Coronary artery (tissue), 2 donors: ENCODE measurements around the gene C5AR2.

Source experiments
- DNase-seq: peaks from one replicate; pipeline ENCODE4 v3.0.0-alpha.2; 2017; ENCODE audit warnings: low spot score
- H3K27ac ChIP-seq, 2 donors: fragments of 200-600 bp; sonication (generic); one replicate each; pipeline ENCODE4 v1.5.1; 2016 to 2019
- H3K4me3 ChIP-seq: fragments of 200-600 bp; sonication (generic); 2 replicates; pipeline ENCODE4 v1.5.1; 2016; ENCODE audit warnings: mild to moderate bottlenecking, moderate library complexity
- TF ChIP-seq, protein P1 (sequence below): fragments of 200-600 bp; sonication (generic); IDR thresholded peaks from one replicate; pipeline ENCODE4 v1.5.1; 2019; ENCODE audit warnings: antibody characterized with exemption

C5AR2 gene

GRCh38 chr19:47374876-47375693 lies 43.1 kb downstream of the C5AR2 start:
- DNase-seq: no peak
- H3K4me3 ChIP-seq: no peak overlapping the region
- TF ChIP-seq, protein P1, sequence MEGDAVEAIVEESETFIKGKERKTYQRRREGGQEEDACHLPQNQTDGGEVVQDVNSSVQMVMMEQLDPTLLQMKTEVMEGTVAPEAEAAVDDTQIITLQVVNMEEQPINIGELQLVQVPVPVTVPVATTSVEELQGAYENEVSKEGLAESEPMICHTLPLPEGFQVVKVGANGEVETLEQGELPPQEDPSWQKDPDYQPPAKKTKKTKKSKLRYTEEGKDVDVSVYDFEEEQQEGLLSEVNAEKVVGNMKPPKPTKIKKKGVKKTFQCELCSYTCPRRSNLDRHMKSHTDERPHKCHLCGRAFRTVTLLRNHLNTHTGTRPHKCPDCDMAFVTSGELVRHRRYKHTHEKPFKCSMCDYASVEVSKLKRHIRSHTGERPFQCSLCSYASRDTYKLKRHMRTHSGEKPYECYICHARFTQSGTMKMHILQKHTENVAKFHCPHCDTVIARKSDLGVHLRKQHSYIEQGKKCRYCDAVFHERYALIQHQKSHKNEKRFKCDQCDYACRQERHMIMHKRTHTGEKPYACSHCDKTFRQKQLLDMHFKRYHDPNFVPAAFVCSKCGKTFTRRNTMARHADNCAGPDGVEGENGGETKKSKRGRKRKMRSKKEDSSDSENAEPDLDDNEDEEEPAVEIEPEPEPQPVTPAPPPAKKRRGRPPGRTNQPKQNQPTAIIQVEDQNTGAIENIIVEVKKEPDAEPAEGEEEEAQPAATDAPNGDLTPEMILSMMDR: no peak

DNA sequence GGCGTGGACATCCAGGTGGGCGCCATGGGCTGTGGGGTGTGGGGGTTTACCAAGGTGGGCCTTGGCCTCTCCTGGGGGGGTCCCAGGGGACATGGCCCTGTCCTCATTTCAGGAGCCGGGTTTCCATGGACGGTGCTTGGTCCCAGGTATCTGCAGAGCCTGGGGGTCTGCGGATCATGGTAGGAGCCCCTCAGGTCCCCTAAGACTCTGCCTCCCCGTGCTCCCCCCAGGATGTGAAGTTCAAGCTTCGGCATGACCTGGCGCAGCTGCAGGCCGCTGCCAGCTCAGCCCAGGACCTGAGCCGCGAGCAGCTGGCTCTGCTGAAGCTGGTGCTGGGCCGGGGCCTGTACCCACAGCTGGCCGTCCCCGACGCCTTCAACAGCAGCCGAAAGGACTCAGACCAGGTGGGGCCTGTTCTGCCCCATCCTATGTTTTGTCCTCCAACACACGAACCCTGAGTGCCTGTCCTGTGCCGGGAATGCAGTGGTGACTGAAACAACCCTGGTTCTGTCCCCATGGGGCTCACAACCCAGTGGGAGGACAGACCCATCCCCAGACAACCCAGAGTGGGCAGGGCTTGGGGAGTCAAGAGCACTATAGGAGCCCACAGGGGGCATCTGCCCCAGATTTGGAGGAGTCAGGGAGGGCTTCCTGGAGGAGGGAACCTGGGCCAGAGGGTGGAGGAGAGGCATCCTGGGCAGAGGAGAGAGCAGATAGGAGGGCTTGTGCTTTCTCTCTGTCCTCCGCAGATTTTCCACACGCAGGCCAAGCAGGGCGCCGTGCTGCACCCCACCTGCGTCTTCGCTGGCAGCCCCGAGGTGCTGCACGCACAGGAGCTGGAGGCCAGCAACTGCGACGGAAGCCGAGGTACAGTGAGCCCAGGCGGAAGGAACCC lies 44.0 kb downstream of the C5AR2 start:
- no peak for DNase-seq
- TF ChIP-seq, protein P1: no peak
- no peak overlapping the region for H3K27ac ChIP-seq
- no peak overlapping the region for H3K4me3 ChIP-seq

More at GRCh38 chr19:47374876-47375693, 43.1 kb downstream of the C5AR2 start:
- H3K27ac ChIP-seq: no peak overlapping the region

GRCh38 chr19:47376589-47377144 lies 44.7 kb downstream of the C5AR2 start:
- no peak overlapping the region for H3K4me3 ChIP-seq
- TF ChIP-seq, protein P1: no peak
- DNase-seq: no peak
- H3K27ac ChIP-seq: no peak overlapping the region

GRCh38 chr19:47377208-47377701 lies 45.3 kb downstream of the C5AR2 start:
- H3K4me3 ChIP-seq: no peak overlapping the region
- no peak overlapping the region for H3K27ac ChIP-seq
- no peak for DNase-seq
- TF ChIP-seq, protein P1: no peak

DNA sequence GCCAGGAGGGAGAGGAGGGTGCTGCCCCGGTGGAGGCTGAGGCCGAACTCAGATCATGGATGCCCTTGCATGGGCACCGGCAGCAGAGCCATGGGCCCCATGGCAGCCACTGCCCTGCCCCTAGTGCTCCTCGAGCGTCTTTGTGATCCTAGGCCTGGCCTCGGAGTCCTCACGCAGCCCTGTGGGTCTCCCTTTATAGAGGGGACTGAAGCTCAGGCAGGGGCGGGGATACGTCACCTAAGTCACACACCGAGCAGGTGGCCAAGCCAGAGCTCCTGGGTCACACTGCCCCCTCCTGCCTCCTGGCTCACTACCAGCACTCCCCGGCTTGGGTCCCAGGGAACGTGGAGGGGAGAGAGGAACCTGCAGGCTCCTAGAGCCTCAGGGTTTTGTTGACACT lies 45.8 kb downstream of the C5AR2 start:
- no peak overlapping the region for H3K27ac ChIP-seq
- no peak overlapping the region for H3K4me3 ChIP-seq
- TF ChIP-seq, protein P1: no peak
- no peak for DNase-seq

GRCh38 chr19:47378246-47378645 lies 46.3 kb downstream of the C5AR2 start:
- Histone ChIP-seq H3K4me3 (no peak overlapping the region), H3K27ac (no peak overlapping the region)
- DNase-seq: no peak
- TF ChIP-seq, protein P1: no peak
